Thyroid gland (tissue), 4 donors: ENCODE measurements around the gene TNNI3.

ENCODE experiments used
- POLR2A ChIP-seq, 2 donors: fragments of 450-650 bp; IDR thresholded peaks; one replicate each; pipeline ENCODE4 v1.6.1; 2017; ENCODE audit warnings: antibody characterized with exemption in 2 of 2, mild to moderate bottlenecking in 2 of 2, moderate library complexity in 1 of 2
- TF ChIP-seq, protein P1 (sequence below), 6 experiments: fragments of 200-600 bp in 3 of 6; fragments of 450-650 bp in 3 of 6; sonication (generic) in 3 of 6; IDR thresholded peaks; one replicate each; pipeline ENCODE4 v1.5.1; 2016 to 2019; ENCODE audit warnings: antibody characterized with exemption in 6 of 6, mild to moderate bottlenecking in 2 of 6, inconsistent platforms in 1 of 6, moderate library complexity in 1 of 6

DNA sequence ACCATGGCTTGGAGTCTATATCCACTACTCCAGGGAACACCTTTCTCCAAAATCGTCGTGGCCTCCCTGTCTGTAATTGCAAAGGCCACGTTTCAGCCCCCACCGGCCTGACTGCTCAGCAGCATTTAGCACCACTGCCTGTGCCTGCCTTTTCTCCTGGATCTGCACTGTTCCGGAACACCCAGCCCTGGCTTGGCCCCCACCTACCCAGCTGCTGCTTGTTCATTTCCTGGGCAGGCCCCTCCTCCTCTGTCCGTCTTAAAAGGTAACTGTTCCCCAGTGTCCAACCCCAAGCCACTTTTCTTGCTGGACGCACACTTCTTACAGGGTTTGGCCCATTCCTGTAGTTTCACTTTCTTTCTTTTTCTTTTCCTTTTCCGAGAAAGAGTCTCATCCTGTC lies 31.1 kb upstream of the TNNI3 start:
- TF ChIP-seq, protein P1, sequence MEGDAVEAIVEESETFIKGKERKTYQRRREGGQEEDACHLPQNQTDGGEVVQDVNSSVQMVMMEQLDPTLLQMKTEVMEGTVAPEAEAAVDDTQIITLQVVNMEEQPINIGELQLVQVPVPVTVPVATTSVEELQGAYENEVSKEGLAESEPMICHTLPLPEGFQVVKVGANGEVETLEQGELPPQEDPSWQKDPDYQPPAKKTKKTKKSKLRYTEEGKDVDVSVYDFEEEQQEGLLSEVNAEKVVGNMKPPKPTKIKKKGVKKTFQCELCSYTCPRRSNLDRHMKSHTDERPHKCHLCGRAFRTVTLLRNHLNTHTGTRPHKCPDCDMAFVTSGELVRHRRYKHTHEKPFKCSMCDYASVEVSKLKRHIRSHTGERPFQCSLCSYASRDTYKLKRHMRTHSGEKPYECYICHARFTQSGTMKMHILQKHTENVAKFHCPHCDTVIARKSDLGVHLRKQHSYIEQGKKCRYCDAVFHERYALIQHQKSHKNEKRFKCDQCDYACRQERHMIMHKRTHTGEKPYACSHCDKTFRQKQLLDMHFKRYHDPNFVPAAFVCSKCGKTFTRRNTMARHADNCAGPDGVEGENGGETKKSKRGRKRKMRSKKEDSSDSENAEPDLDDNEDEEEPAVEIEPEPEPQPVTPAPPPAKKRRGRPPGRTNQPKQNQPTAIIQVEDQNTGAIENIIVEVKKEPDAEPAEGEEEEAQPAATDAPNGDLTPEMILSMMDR (IDR thresholded peaks at IDR 0.05), result no peak
- no peak for TF ChIP-seq POLR2A (IDR thresholded peaks at IDR 0.05)
